HepG2 (cell line): ENCODE measurements around the gene GNAI2. TPM values are rescaled to one million over a fixed set of nuclear protein-coding genes. Genes with fewer than 3 reads are reported as not detected.

ENCODE experiments used
- ASH2L ChIP-seq: fragments of 300-600, 200-600 bp; sonication (generic); IDR thresholded peaks from 2 replicates; pipeline ENCODE4 v1.7.0; 2017; ENCODE audit warnings: low read depth, mild to moderate bottlenecking, moderate library complexity, mixed read lengths, low read length; ENCODE audit not compliant: insufficient read length
- ATF2 ChIP-seq: sonication (generic); formaldehyde crosslinking; IDR thresholded peaks from 2 replicates; pipeline ENCODE4 v1.4.0; 2020; ENCODE audit warnings: missing genetic modification reagents
- ATF7 ChIP-seq, 2 experiments: fragments of 450-650 bp in 1 of 2; sonication (generic) in 1 of 2; formaldehyde crosslinking in 1 of 2; IDR thresholded peaks; 2 replicates each; pipeline versions ENCODE4 v1.4.0 to v1.6.1; 2016 to 2020; ENCODE audit warnings: antibody characterized with exemption in 1 of 2, mild to moderate bottlenecking in 1 of 2, missing genetic modification reagents in 1 of 2
- ATM ChIP-seq: fragments of 450-650 bp; IDR thresholded peaks from 2 replicates; pipeline ENCODE4 v1.7.1; 2017; ENCODE audit warnings: mild to moderate bottlenecking, borderline replicate concordance
- GRHL1 ChIP-seq: sonication (generic); formaldehyde crosslinking; conservative IDR thresholded peaks from 2 replicates; pipeline ENCODE4 v1.8.0; 2022; ENCODE audit warnings: missing genetic modification reagents
- HMG20B ChIP-seq: conservative IDR thresholded peaks from 2 replicates; pipeline ENCODE4 v1.6.1; 2016; ENCODE audit warnings: missing genetic modification reagents, missing compliant biosample characterization
- HNRNPUL1 ChIP-seq: fragments of 200-400 bp; formaldehyde crosslinking; IDR thresholded peaks from 2 replicates; pipeline ENCODE4 v1.6.1; 2017; ENCODE audit warnings: low read depth, mild to moderate bottlenecking, low read length, moderate library complexity
- KDM2A ChIP-seq: sonication (generic); formaldehyde crosslinking; IDR thresholded peaks from 2 replicates; pipeline ENCODE4 v1.4.0; 2020; ENCODE audit warnings: low read depth, missing genetic modification reagents, borderline replicate concordance
- KDM5A ChIP-seq: fragments of 200-600 bp; sonication (generic); IDR thresholded peaks from 2 replicates; pipeline ENCODE4 v1.7.0; 2018; ENCODE audit warnings: antibody characterized with exemption, mild to moderate bottlenecking, low read length, borderline replicate concordance
- MAF1 ChIP-seq: sonication (generic); formaldehyde crosslinking; IDR thresholded peaks from 2 replicates; pipeline ENCODE4 v1.5.0; 2020; ENCODE audit warnings: missing genetic modification reagents, borderline replicate concordance
- MAZ ChIP-seq, 2 experiments: sonication (generic) in 1 of 2; formaldehyde crosslinking in 1 of 2; IDR thresholded peaks; 2 replicates each; pipeline versions ENCODE4 v1.5.0 to v1.6.1; 2012 to 2020; ENCODE audit warnings: low read depth in 2 of 2, mild to moderate bottlenecking in 2 of 2, borderline replicate concordance in 1 of 2, improper control_type of control experiment in 1 of 2, low read length in 1 of 2, missing genetic modification reagents in 1 of 2, moderate library complexity in 1 of 2
- NCOR1 ChIP-seq: fragments of 200-600 bp; sonication (generic); IDR thresholded peaks from 2 replicates; pipeline ENCODE4 v1.7.0; 2017; ENCODE audit warnings: antibody characterized with exemption, low read length, borderline replicate concordance
- RFX1 ChIP-seq: fragments of 450-650 bp; IDR thresholded peaks from 2 replicates; pipeline ENCODE4 v1.6.1; 2017
- ZFP82 ChIP-seq: sonication (generic); formaldehyde crosslinking; IDR thresholded peaks from 2 replicates; pipeline ENCODE4 v1.5.1; 2020; ENCODE audit warnings: mild to moderate bottlenecking, missing genetic modification reagents, borderline replicate concordance
- ZNF34 ChIP-seq: sonication (generic); formaldehyde crosslinking; IDR thresholded peaks from 2 replicates; pipeline ENCODE4 v1.4.0; 2020; ENCODE audit warnings: mild to moderate bottlenecking, missing genetic modification reagents, borderline replicate concordance
- ZNF605 ChIP-seq: sonication (generic); formaldehyde crosslinking; IDR thresholded peaks from 2 replicates; pipeline ENCODE4 v1.8.0; 2022; ENCODE audit warnings: mild to moderate bottlenecking, missing genetic modification reagents
- ZNF776 ChIP-seq: sonication (generic); formaldehyde crosslinking; IDR thresholded peaks from 2 replicates; pipeline ENCODE4 v1.4.0; 2020; ENCODE audit warnings: mild to moderate bottlenecking, missing genetic modification reagents
- ZNF790 ChIP-seq: sonication (generic); formaldehyde crosslinking; IDR thresholded peaks from 2 replicates; pipeline ENCODE4 v1.8.0; 2022; ENCODE audit warnings: missing genetic modification reagents, mild to moderate bottlenecking, borderline replicate concordance
- ZSCAN21 ChIP-seq: sonication (generic); formaldehyde crosslinking; IDR thresholded peaks from 2 replicates; pipeline ENCODE4 v1.8.0; 2022; ENCODE audit warnings: mild to moderate bottlenecking, missing genetic modification reagents, moderate library complexity, borderline replicate concordance
- polyA plus RNA-seq, 8 experiments: library from polyadenylated mRNA; depleted of rRNA in 3 of 8; stranded (reverse) in 7 of 8; unstranded in 1 of 8; fragments of >200 nt; fragmentation: Illumina TruSeq in 4 of 8; extraction: Trizol in 4 of 8; gene quantifications; 2 replicates each; pipeline versions ENCODE4 v1.2.1 to v1.2.3, GENCODE V29; 2011 to 2016; ENCODE audit warnings: low read depth in 4 of 8, missing spikeins in 1 of 8, mixed read lengths in 1 of 8; ENCODE audit not compliant: insufficient read depth in 1 of 8
- total RNA-seq, 5 experiments: library from RNA; depleted of rRNA; stranded (reverse); fragments of >200 nt; fragmentation: Illumina TruSeq; extraction: Trizol; gene quantifications; 2 replicates each; pipeline ENCODE4 v1.2.3, GENCODE V29; 2016; ENCODE audit warnings: low read depth in 1 of 5
- TF ChIP-seq, protein P1 (sequence below): sonication (generic); formaldehyde crosslinking; IDR thresholded peaks from 2 replicates; pipeline ENCODE4 v1.4.0; 2020; ENCODE audit warnings: missing genetic modification reagents
- TF ChIP-seq, protein P2 (sequence below): sonication (generic); formaldehyde crosslinking; IDR thresholded peaks from 2 replicates; pipeline ENCODE4 v1.5.0; 2020; ENCODE audit warnings: missing genetic modification reagents

GNAI2 gene
- total and polyA plus RNA-seq, 2 of the 13 experiments (the other 11 are each of a cell fraction or from before 2014, with no cell fraction given), result 51.1 to 66.2 TPM

DNA sequence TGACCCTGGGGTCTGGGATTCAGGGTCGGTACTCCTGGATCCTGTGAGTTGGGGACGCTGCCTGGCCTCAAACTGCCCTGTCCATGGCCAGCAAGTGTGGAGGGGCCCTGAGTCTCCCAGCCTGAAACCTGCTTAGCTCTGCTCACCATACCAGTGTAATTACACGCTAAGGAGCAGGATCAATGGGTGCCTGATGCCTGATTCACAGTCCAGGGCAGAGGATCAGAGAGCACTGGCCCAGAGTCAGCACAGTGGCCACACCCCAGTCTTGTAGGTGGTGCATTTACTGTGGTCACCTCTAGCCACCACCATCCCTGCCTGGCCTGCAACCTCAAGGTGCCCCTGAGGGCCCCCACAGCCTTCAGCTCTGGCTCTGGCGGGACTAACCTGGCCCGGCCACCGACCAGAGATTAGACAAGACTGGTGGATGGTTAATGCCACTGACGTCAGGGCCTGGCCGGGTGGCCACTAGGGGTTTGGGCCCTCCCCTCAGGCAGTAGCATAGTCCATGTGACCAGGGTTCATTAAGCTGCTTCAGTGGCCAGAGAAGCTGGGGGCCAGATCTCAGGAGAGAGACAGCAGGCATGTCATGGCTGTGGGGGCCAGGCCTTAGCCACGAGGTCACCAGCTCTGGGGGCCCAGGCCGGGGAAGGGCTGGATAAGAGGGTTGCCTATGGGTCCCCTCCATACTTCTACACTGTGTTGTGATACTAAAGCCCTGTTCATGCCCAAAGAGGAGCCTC is 34.3 kb upstream of the GNAI2 start (continued):
- TF ChIP-seq KDM2A (CRISPR knock-in tag), result peak; percentile 46; the same call in 1 of the 2 replicates
- no peak for TF ChIP-seq HMG20B (CRISPR knock-in tag)
- TF ChIP-seq ZNF790 (CRISPR knock-in tag), result no peak
- TF ChIP-seq, protein P1, sequence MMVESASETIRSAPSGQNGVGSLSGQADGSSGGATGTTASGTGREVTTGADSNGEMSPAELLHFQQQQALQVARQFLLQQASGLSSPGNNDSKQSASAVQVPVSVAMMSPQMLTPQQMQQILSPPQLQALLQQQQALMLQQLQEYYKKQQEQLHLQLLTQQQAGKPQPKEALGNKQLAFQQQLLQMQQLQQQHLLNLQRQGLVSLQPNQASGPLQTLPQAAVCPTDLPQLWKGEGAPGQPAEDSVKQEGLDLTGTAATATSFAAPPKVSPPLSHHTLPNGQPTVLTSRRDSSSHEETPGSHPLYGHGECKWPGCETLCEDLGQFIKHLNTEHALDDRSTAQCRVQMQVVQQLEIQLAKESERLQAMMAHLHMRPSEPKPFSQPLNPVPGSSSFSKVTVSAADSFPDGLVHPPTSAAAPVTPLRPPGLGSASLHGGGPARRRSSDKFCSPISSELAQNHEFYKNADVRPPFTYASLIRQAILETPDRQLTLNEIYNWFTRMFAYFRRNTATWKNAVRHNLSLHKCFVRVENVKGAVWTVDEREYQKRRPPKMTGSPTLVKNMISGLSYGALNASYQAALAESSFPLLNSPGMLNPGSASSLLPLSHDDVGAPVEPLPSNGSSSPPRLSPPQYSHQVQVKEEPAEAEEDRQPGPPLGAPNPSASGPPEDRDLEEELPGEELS (CRISPR knock-in tag), result peak; percentile 37; the same call in 1 of the 2 replicates
- TF ChIP-seq MAF1 (CRISPR knock-in tag), result no peak
- TF ChIP-seq ZNF776 (CRISPR knock-in tag), result no peak
- TF ChIP-seq ATM, result no peak
- TF ChIP-seq ATF2 (CRISPR knock-in tag), result peak; percentile 92
- TF ChIP-seq, protein P2, sequence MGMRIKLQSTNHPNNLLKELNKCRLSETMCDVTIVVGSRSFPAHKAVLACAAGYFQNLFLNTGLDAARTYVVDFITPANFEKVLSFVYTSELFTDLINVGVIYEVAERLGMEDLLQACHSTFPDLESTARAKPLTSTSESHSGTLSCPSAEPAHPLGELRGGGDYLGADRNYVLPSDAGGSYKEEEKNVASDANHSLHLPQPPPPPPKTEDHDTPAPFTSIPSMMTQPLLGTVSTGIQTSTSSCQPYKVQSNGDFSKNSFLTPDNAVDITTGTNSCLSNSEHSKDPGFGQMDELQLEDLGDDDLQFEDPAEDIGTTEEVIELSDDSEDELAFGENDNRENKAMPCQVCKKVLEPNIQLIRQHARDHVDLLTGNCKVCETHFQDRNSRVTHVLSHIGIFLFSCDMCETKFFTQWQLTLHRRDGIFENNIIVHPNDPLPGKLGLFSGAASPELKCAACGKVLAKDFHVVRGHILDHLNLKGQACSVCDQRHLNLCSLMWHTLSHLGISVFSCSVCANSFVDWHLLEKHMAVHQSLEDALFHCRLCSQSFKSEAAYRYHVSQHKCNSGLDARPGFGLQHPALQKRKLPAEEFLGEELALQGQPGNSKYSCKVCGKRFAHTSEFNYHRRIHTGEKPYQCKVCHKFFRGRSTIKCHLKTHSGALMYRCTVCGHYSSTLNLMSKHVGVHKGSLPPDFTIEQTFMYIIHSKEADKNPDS (CRISPR knock-in tag), result no peak
- TF ChIP-seq ZSCAN21, result no peak; the same call in 1 of the 2 replicates
- TF ChIP-seq MAZ (IDR thresholded peaks at IDR 0.05; ENCODE audit: borderline replicate concordance, low read depth, low read length), result no peak
- TF ChIP-seq MAZ (CRISPR knock-in tag; IDR thresholded peaks at IDR 0.05; ENCODE audit: low read depth), result peak; percentile 56; the same call in 1 of the 2 replicates
- TF ChIP-seq NCOR1, result peak; percentile 35; the same call in 1 of the 2 replicates
- TF ChIP-seq GRHL1, result no peak
- TF ChIP-seq ZNF605 (CRISPR knock-in tag), result no peak
- TF ChIP-seq ASH2L, result no peak
- TF ChIP-seq KDM5A, result no peak
- TF ChIP-seq ZFP82 (CRISPR knock-in tag), result no peak
- no peak for TF ChIP-seq ZNF34 (CRISPR knock-in tag)
- no peak for TF ChIP-seq HNRNPUL1
- TF ChIP-seq ATF7 (IDR thresholded peaks at IDR 0.05), result peak; percentile 40; the same call in 1 of the 2 replicates
- TF ChIP-seq ATF7 (CRISPR knock-in tag; IDR thresholded peaks at IDR 0.05), result peak; percentile 50; the same call in 1 of the 2 replicates
- no peak for TF ChIP-seq RFX1
